NCI-H2107 (cell line): ENCODE results near the gene NR3C2.
"Not testable (repeated sequence)": the region's sequence is repeated elsewhere in the genome, so short reads cannot be mapped to it uniquely, and the experiment has no call there.

ENCODE experiments used
- DNase-seq: peaks from one replicate; lab custom pipeline; 2025; lab: John Stamatoyannopoulos, UW

NR3C2 gene

GRCh38 chr4:148170408-148171365 lies 271.5 kb downstream of the NR3C2 start:
- no peak for DNase-seq

- DNase-seq: no peak
Measured at GRCh38 chr4:148166132-148166591, 276.1 kb downstream of the NR3C2 start.

GRCh38 chr4:148164557-148164956 lies 277.7 kb downstream of the NR3C2 start:
- no peak for DNase-seq

GRCh38 chr4:148162991-148163390 lies 279.2 kb downstream of the NR3C2 start:
- no peak for DNase-seq

- DNase-seq: no peak
Measured at GRCh38 chr4:148162519-148162918, 279.7 kb downstream of the NR3C2 start.

- no peak for DNase-seq
Measured at GRCh38 chr4:148161601-148162000, 280.6 kb downstream of the NR3C2 start.

- no peak for DNase-seq
Measured at GRCh38 chr4:148159793-148160192, 282.4 kb downstream of the NR3C2 start.

GRCh38 chr4:148154769-148155168 lies 287.4 kb downstream of the NR3C2 start:
- no peak for DNase-seq

- DNase-seq: no peak
Measured at GRCh38 chr4:148152868-148153625, 289.2 kb downstream of the NR3C2 start.

GRCh38 chr4:148151806-148152205 lies 290.4 kb downstream of the NR3C2 start:
- DNase-seq: no peak

- DNase-seq: no peak
Measured at GRCh38 chr4:148145475-148145874, 296.7 kb downstream of the NR3C2 start.

GRCh38 chr4:148143174-148143573 lies 299.0 kb downstream of the NR3C2 start:
- DNase-seq: no peak

- DNase-seq: no peak
Measured at GRCh38 chr4:148141501-148141900, 300.7 kb downstream of the NR3C2 start.

- no peak for DNase-seq
Measured at GRCh38 chr4:148126825-148127224, 315.4 kb downstream of the NR3C2 start.

GRCh38 chr4:148124512-148124911 lies 317.7 kb downstream of the NR3C2 start:
- DNase-seq: no peak

GRCh38 chr4:148123161-148123560 lies 319.1 kb downstream of the NR3C2 start:
- not testable (repeated sequence) for DNase-seq

GRCh38 chr4:148120216-148120615 lies 322.0 kb downstream of the NR3C2 start:
- DNase-seq: no peak

GRCh38 chr4:148118633-148119032 lies 323.6 kb downstream of the NR3C2 start:
- no peak for DNase-seq

- no peak for DNase-seq
Measured at GRCh38 chr4:148118179-148118578, 324.0 kb downstream of the NR3C2 start.

GRCh38 chr4:148116969-148117368 lies 325.2 kb downstream of the NR3C2 start:
- DNase-seq: no peak

- DNase-seq: no peak
Measured at GRCh38 chr4:148116264-148116663, 325.9 kb downstream of the NR3C2 start.

GRCh38 chr4:148114436-148114835 lies 327.8 kb downstream of the NR3C2 start:
- no peak for DNase-seq
